ENCODE data around the gene MRNIP. TPM values are rescaled to one million over a fixed set of nuclear protein-coding genes. Genes with fewer than 3 reads are reported as not detected.
"Not testable (repeated sequence)": the region's sequence is repeated elsewhere in the genome, so short reads cannot be mapped to it uniquely, and the experiment has no call there.

The MRNIP gene
- total RNA-seq, 3 donors from 2014 or later, result 20.8 to 38.3 (median 27.5) TPM

GRCh38 chr5:179872055-179872827 lies 13.6 kb upstream of the MRNIP start:
- Histone ChIP-seq H3K4me3 (no peak overlapping the region), H3K36me3 (ENCODE audit: low read depth) (peaks cover 5% of the 10 kb centered on the region), H3K4me1 (ENCODE audit: low read depth) (no peaks in the 10 kb centered on the region), H3K9me3 (no peaks in the 10 kb centered on the region)
- ATAC-seq, result no peak
- intact Hi-C loops (cut with DNase I, micrococcal nuclease), result no loop called here
- DNase-seq, result no peak
- no peak for TF ChIP-seq CTCF (IDR thresholded peaks at IDR 0.05)

- H3K36me3 ChIP-seq (ENCODE audit: low read depth); intact Hi-C loops (cut with DNase I, micrococcal nuclease); ATAC-seq: not testable (repeated sequence)
Measured at GRCh38 chr5:179871533-179871932, 12.9 kb upstream of the MRNIP start.

GRCh38 chr5:179870952-179871351 lies 12.3 kb upstream of the MRNIP start:
- DNase-seq (no peak), ATAC-seq (no peak)
- intact Hi-C loops (cut with DNase I, micrococcal nuclease), result no loop called here
- no peaks in the 10 kb centered on the region for H3K4me1 ChIP-seq (ENCODE audit: low read depth)
- no peaks in the 10 kb centered on the region for H3K9me3 ChIP-seq
- H3K36me3 ChIP-seq (ENCODE audit: low read depth), result peaks cover 5% of the 10 kb centered on the region
- no peak for TF ChIP-seq CTCF (IDR thresholded peaks at IDR 0.05)
- H3K4me3 ChIP-seq, result no peak overlapping the region

More at GRCh38 chr5:179871533-179871932, 12.9 kb upstream of the MRNIP start:
- not testable (repeated sequence) for H3K4me3 ChIP-seq; DNase-seq; H3K9me3 ChIP-seq; H3K4me1 ChIP-seq (ENCODE audit: low read depth)

- H3K4me3 ChIP-seq, result no peak overlapping the region
- intact Hi-C loops (cut with DNase I, micrococcal nuclease), result no loop called here
- DNase-seq (peak in 2 of 3 donors; percentile 31 to 39), ATAC-seq (peak; percentile 17)
- no peak for TF ChIP-seq CTCF (IDR thresholded peaks at IDR 0.05)
- peaks cover 5% of the 10 kb centered on the region for H3K36me3 ChIP-seq (ENCODE audit: low read depth)
- H3K4me1 ChIP-seq (ENCODE audit: low read depth), result no peaks in the 10 kb centered on the region
- no peaks in the 10 kb centered on the region for H3K9me3 ChIP-seq
Measured at GRCh38 chr5:179870403-179870903, 11.8 kb upstream of the MRNIP start.

- DNase-seq (peak in 1 of 3 donors; percentile 14), ATAC-seq (no peak)
- peaks cover 5% of the 10 kb centered on the region for H3K36me3 ChIP-seq (ENCODE audit: low read depth)
- intact Hi-C loops (cut with DNase I, micrococcal nuclease), result no loop called here
- H3K4me1 ChIP-seq (ENCODE audit: low read depth), result no peaks in the 10 kb centered on the region
- H3K9me3 ChIP-seq, result no peaks in the 10 kb centered on the region
- no peak overlapping the region for H3K4me3 ChIP-seq
- TF ChIP-seq CTCF (IDR thresholded peaks at IDR 0.05), result no peak
Measured at GRCh38 chr5:179869641-179870402, 11.2 kb upstream of the MRNIP start.

- TF ChIP-seq CTCF (IDR thresholded peaks at IDR 0.05), result no peak
- DNase-seq (no peak), ATAC-seq (no peak)
- Histone ChIP-seq H3K9me3 (no peaks in the 10 kb centered on the region), H3K4me1 (ENCODE audit: low read depth) (no peaks in the 10 kb centered on the region), H3K36me3 (ENCODE audit: low read depth) (no peaks in the 10 kb centered on the region), H3K4me3 (no peak overlapping the region)
- intact Hi-C loops (cut with DNase I, micrococcal nuclease), result no loop called here
Measured at GRCh38 chr5:179869101-179869500, 10.5 kb upstream of the MRNIP start.

All from mucosa of descending colon (tissue), 3 donors.